Retinal pigment epithelial cell (primary cell): Measurements from ENCODE around the gene CBL.
"Not testable (repeated sequence)": the region's sequence is repeated elsewhere in the genome, so short reads cannot be mapped to it uniquely, and the experiment has no call there.

Experiments
- DNase-seq: peaks from one replicate; pipeline ENCODE4 v3.0.0-alpha.2; 2010; ENCODE audit warnings: low read depth
- H3K4me3 ChIP-seq: 2 replicates; pipeline ENCODE4 v1.5.1; 2011; ENCODE audit warnings: mild to moderate bottlenecking, low read length, control low read depth, moderate library complexity
- CTCF ChIP-seq: conservative IDR thresholded peaks from 2 replicates; pipeline ENCODE4 v1.5.1; 2011; ENCODE audit warnings: low read depth, low read length, control low read depth, inconsistent platforms

CBL gene

GRCh38 chr11:119187123-119187892 is 18.8 kb upstream of the CBL start:
- no peak overlapping the region for H3K4me3 ChIP-seq
- no peak for DNase-seq
- TF ChIP-seq CTCF, result no peak

DNA sequence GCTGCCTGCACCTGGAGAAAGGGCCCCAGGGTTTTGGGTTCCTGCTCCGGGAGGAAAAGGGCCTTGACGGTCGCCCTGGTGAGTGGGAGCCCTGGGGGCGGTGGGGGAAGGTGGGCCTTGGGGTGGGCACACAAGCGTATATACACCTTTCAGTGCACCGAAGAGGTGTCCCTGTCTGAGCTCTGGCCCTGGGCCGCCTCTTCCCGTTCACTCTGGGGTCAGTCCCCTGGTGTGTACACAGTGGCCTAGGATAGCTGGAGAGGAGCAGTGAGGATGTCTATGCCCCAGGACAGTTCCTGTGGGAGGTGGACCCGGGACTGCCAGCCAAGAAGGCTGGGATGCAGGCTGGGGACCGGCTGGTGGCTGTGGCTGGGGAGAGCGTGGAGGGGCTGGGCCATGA is 18.1 kb upstream of the CBL start:
- TF ChIP-seq CTCF, result no peak
- no peak overlapping the region for H3K4me3 ChIP-seq
- no peak for DNase-seq

DNA sequence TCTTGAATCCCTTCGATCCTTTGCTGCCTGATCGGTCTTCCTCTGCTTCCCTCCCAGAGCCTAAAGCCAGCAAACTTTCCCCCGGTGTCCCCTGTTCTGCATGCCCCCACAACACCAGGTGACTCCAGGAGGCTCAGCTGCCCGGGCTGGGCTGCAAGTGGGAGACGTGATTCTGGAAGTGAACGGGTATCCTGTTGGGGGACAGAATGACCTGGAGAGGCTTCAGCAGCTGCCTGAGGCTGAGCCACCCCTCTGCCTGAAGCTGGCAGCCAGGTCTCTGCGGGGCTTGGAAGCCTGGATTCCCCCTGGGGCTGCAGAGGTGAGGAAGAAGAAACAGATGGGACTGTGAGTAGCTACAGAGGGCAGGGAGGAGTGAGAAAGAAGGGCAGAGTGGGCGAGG is 17.3 kb upstream of the CBL start:
- DNase-seq, result no peak
- TF ChIP-seq CTCF, result no peak
- H3K4me3 ChIP-seq, result no peak overlapping the region

DNA sequence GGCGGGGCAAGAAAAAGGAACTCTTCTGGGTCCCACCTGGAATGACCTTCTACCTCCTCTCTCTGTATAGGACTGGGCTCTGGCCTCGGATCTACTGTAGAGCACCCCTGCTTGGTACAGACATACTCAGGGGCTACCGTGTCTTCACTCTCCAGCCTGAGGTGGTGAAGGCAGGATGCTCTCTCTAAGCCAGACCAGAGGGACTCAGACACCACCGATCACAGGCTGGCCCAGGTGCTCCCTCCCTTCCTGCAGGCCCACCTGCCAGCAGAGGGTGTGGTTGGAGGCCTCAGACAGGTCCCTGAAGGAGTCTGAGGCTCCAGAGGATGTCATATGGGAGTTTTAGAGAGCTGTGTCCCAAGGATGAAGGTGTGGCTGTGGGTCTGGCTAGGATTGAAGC is 16.7 kb upstream of the CBL start:
- TF ChIP-seq CTCF, result no peak
- no peak for DNase-seq
- H3K4me3 ChIP-seq, result no peak overlapping the region

DNA sequence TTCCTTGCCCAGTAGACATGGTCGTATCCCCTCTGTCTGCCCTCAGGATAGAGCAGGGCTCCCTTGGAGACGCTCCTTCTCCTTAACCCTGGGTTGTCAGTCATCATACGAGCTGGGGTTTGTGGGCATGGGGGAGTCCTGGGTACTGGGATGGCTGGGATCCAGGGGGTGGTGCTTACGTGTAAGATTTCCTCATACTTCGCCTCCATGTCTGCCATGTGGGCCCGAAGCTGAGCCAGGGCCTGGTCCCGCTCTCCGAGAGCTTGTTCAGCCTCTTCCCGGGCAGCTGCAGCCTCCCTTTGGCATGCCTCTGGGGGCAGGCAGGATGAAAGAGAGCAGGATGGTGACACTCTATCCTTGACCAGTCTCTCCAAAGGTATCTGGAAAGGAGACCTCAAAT is 15.6 kb upstream of the CBL start:
- no peak for DNase-seq
- H3K4me3 ChIP-seq, result no peak overlapping the region
- TF ChIP-seq CTCF, result no peak

GRCh38 chr11:119191265-119191664 is 14.9 kb upstream of the CBL start:
- DNase-seq, result not testable (repeated sequence)

DNA sequence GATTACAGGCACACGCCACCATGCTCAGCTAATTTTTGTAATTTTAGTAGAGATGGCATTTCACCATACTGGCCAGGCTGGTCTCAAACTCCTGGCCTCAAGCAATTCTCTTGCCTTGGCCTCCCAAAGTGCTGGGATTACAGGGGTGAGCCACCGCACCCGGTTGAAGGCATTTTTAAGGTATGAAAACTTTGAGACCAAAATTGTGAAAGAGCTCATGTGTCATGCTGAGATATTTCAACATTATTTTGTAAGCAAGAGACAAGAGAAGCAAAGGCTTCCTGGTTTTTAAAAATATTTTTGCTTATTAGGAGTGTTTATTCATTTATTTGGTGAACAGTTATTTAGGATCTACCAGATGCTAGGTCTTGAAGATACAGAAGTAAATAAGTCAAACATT is 14.0 kb upstream of the CBL start:
- H3K4me3 ChIP-seq, result no peak overlapping the region
- no peak for DNase-seq

More at GRCh38 chr11:119191265-119191664, 14.9 kb upstream of the CBL start:
- not testable (repeated sequence) for H3K4me3 ChIP-seq

More for the DNA sequence above, 14.0 kb upstream of the CBL start:
- TF ChIP-seq CTCF, result no peak
